Esophagus (tissue), 2 donors: ENCODE data around the gene TRIM29. TPM values are rescaled to one million over a fixed set of nuclear protein-coding genes. Genes with fewer than 3 reads are reported as not detected.

Source experiments
- polyA plus RNA-seq, 2 donors: library from polyadenylated mRNA; stranded (reverse); fragments of 200-250 nt; gene quantifications; one replicate each; pipeline ENCODE4 v1.2.3, GENCODE V29; 2013
- donor health status: healthy with polysubstance abuse.
- donor health status: Bipolar disorder and iron deficiency.

Gene TRIM29
- polyA plus RNA-seq, 2 donors: 943 to 1,078 TPM

Other genes starting within 250 kb of the TRIM29 start
- gene OAF, start 72.9 kb upstream of the TRIM29 start, polyA plus RNA-seq: 1 to 10 TPM; 7.2 to 8.4 TPM
- 1 to 10 TPM; 3.1 to 4.5 TPM for gene POU2F3, start 102.0 kb upstream of the TRIM29 start, polyA plus RNA-seq
- gene TLCD5, start 187.2 kb upstream of the TRIM29 start, polyA plus RNA-seq: under 1 TPM; 0.55 to 0.76 TPM
- 10 to 100 TPM; 15.3 to 17.9 TPM for gene ARHGEF12, start 198.3 kb upstream of the TRIM29 start, polyA plus RNA-seq